Thymus (tissue), 11 donors: ENCODE measurements around the gene IGSF9B. TPM values are rescaled to one million over a fixed set of nuclear protein-coding genes. Genes with fewer than 3 reads are reported as not detected.

Experiments
- DNase-seq, 9 donors: peaks; one replicate each; pipeline ENCODE4 v3.0.0-alpha.2; 2013; ENCODE audit warnings: low spot score in 9 of 9, low read depth in 6 of 9, missing footprints in 1 of 9
- H3K27ac ChIP-seq, 2 donors: one replicate each; pipeline ENCODE4 v1.5.1; 2013; ENCODE audit warnings: control low read depth in 1 of 2, low read depth in 1 of 2, low read length in 1 of 2, mild to moderate bottlenecking in 1 of 2, moderate library complexity in 1 of 2
- H3K27me3 ChIP-seq, 2 donors: one replicate each; pipeline ENCODE4 v1.5.1; 2013; ENCODE audit warnings: low read length in 1 of 2; ENCODE audit not compliant: control insufficient read depth in 2 of 2, insufficient read depth in 1 of 2
- H3K36me3 ChIP-seq, 2 donors: one replicate each; pipeline ENCODE4 v1.5.1; 2013; ENCODE audit warnings: low read length in 1 of 2, mild to moderate bottlenecking in 1 of 2, moderate library complexity in 1 of 2; ENCODE audit not compliant: control insufficient read depth in 2 of 2, insufficient read depth in 2 of 2
- H3K4me1 ChIP-seq, 2 donors: one replicate each; pipeline ENCODE4 v1.5.1; 2013; ENCODE audit warnings: low read length in 2 of 2; ENCODE audit not compliant: control insufficient read depth in 2 of 2, insufficient read depth in 2 of 2
- H3K4me3 ChIP-seq, 2 donors: one replicate each; pipeline ENCODE4 v1.5.1; 2013; ENCODE audit warnings: low read length in 2 of 2, control low read depth in 1 of 2, mild to moderate bottlenecking in 1 of 2
- H3K9me3 ChIP-seq, 2 donors: one replicate each; pipeline ENCODE4 v1.5.1; 2013; ENCODE audit warnings: low read length in 1 of 2, mild to moderate bottlenecking in 1 of 2; ENCODE audit not compliant: control insufficient read depth in 2 of 2, insufficient read depth in 1 of 2
- WGBS: extraction: QIAGEN DNeasy Blood & Tissue Kit; methylation state at CpG from one replicate; pipeline ENCODE4 v1.1.7; 2013; 5-methylcytosine and 5-hydroxymethylcytosine counted together
- polyA plus RNA-seq: library from polyadenylated mRNA; stranded (reverse); fragments of 200-250 nt; gene quantifications from one replicate; pipeline ENCODE4 v1.2.3, GENCODE V29; 2013
- total RNA-seq: library from RNA; stranded (reverse); fragments of 120-200 nt; gene quantifications from one replicate; pipeline ENCODE4 v1.2.4, GENCODE V29; 2013
- donor health status: healthy.

IGSF9B gene
- total and polyA plus RNA-seq, 2 donors, result 1.6 to 1.8 TPM

GRCh38 chr11:133977067-133977677 lies 20.4 kb upstream of the IGSF9B start:
- Histone ChIP-seq H3K36me3 (no peaks in the 10 kb centered on the region), H3K4me1 (no peaks in the 10 kb centered on the region), H3K27me3 (peaks cover 0 to 16% of the 10 kb centered on the region in 2 donors), H3K4me3 (no peak overlapping the region), H3K27ac (no peak overlapping the region), H3K9me3 (no peaks in the 10 kb centered on the region)
- DNase-seq, result no peak
- 80% methylated on average over 10 of the region's 10 CpGs for WGBS

GRCh38 chr11:133975488-133975849 lies 18.7 kb upstream of the IGSF9B start:
- Histone ChIP-seq H3K27ac (no peak overlapping the region), H3K4me1 (no peaks in the 10 kb centered on the region), H3K27me3 (peaks cover 0 to 15% of the 10 kb centered on the region in 2 donors), H3K9me3 (no peaks in the 10 kb centered on the region), H3K36me3 (no peaks in the 10 kb centered on the region), H3K4me3 (no peak overlapping the region)
- no peak for DNase-seq
- WGBS, result 89% methylated on average over 7 of the region's 7 CpGs

GRCh38 chr11:133974836-133975487 lies 18.2 kb upstream of the IGSF9B start:
- Histone ChIP-seq H3K27ac (no peak overlapping the region), H3K4me1 (no peaks in the 10 kb centered on the region), H3K27me3 (peaks cover 0 to 17% of the 10 kb centered on the region in 2 donors), H3K9me3 (no peaks in the 10 kb centered on the region), H3K4me3 (no peak overlapping the region), H3K36me3 (no peaks in the 10 kb centered on the region)
- WGBS, result 84% methylated on average over 14 of the region's 14 CpGs
- no peak for DNase-seq

- 85% methylated on average over 11 of the region's 11 CpGs for WGBS
- DNase-seq, result no peak
- H3K36me3 ChIP-seq, result no peaks in the 10 kb centered on the region
- H3K4me3 ChIP-seq, result no peak overlapping the region
- H3K4me1 ChIP-seq, result peaks cover 2 to 4% of the 10 kb centered on the region in 2 donors
- peaks cover 0 to 32% of the 10 kb centered on the region in 2 donors for H3K27me3 ChIP-seq
- H3K9me3 ChIP-seq, result peaks cover 0 to 7% of the 10 kb centered on the region in 2 donors
- no peak overlapping the region for H3K27ac ChIP-seq
Observed at GRCh38 chr11:133971881-133972280, 15.1 kb upstream of the IGSF9B start.

GRCh38 chr11:133969112-133969511 lies 12.3 kb upstream of the IGSF9B start:
- Histone ChIP-seq H3K9me3 (peaks cover 0 to 7% of the 10 kb centered on the region in 2 donors), H3K4me3 (no peak overlapping the region), H3K27me3 (peaks cover 5 to 44% of the 10 kb centered on the region in 2 donors), H3K27ac (no peak overlapping the region), H3K36me3 (no peaks in the 10 kb centered on the region), H3K4me1 (peaks cover 2 to 4% of the 10 kb centered on the region in 2 donors)
- no peak for DNase-seq
- 91% methylated on average over 11 of the region's 11 CpGs for WGBS

- Histone ChIP-seq H3K4me3 (no peak overlapping the region), H3K27ac (no peak overlapping the region), H3K4me1 (peaks cover 2 to 4% of the 10 kb centered on the region in 2 donors), H3K27me3 (peaks cover 5 to 39% of the 10 kb centered on the region in 2 donors), H3K36me3 (no peaks in the 10 kb centered on the region), H3K9me3 (peaks cover 0 to 7% of the 10 kb centered on the region in 2 donors)
- 59% methylated on average over 6 of the region's 6 CpGs for WGBS
- no peak for DNase-seq
Observed at GRCh38 chr11:133968300-133968699, 11.5 kb upstream of the IGSF9B start.

- WGBS, result 83% methylated on average over 28 of the region's 28 CpGs
- Histone ChIP-seq H3K27me3 (peaks cover 5 to 40% of the 10 kb centered on the region in 2 donors), H3K36me3 (no peaks in the 10 kb centered on the region), H3K4me3 (peak overlapping the region in 1 of 2 donors; percentile 11), H3K4me1 (peaks cover 2 to 4% of the 10 kb centered on the region in 2 donors), H3K27ac (no peak overlapping the region), H3K9me3 (peaks cover 0 to 7% of the 10 kb centered on the region in 2 donors)
- no peak for DNase-seq
Observed at GRCh38 chr11:133967599-133968238, 11.0 kb upstream of the IGSF9B start.

GRCh38 chr11:133966921-133967598 lies 10.3 kb upstream of the IGSF9B start:
- Histone ChIP-seq H3K27ac (no peak overlapping the region), H3K4me3 (peak overlapping the region in 1 of 2 donors; percentile 11), H3K4me1 (peaks cover 2 to 4% of the 10 kb centered on the region in 2 donors), H3K36me3 (no peaks in the 10 kb centered on the region), H3K27me3 (peaks cover 5 to 38% of the 10 kb centered on the region in 2 donors), H3K9me3 (peaks cover 0 to 7% of the 10 kb centered on the region in 2 donors)
- DNase-seq, result peak in 2 of 9 donors; percentile 54 to 61
- 40% methylated on average over 43 of the region's 43 CpGs for WGBS
